Memory B cell (primary cell): ENCODE results near the gene GRIK4.

Experiments
- ATAC-seq: fragments of 150-1000 bp; cut with Tn5 transposase; 2 replicates; pipeline ENCODE4 v1.10.0; 2021; ENCODE audit warnings: low read depth, mild to moderate bottlenecking, moderate library complexity
- DNase-seq, 2 donors: peaks; one replicate each; pipeline ENCODE4 v3.0.0; 2022; ENCODE audit warnings: low spot score in 2 of 2
- H3K27ac Mint-ChIP-seq: one replicate; pipeline ENCODE4 v1.8.0; 2022; ENCODE audit warnings: mild to moderate bottlenecking, moderate library complexity, mixed read lengths
- H3K27me3 Mint-ChIP-seq: one replicate; pipeline ENCODE4 v1.8.0; 2022; ENCODE audit warnings: mixed read lengths
- H3K36me3 Mint-ChIP-seq: one replicate; pipeline ENCODE4 v1.8.0; 2022; ENCODE audit warnings: mild to moderate bottlenecking, mixed read lengths
- H3K4me1 Mint-ChIP-seq: one replicate; pipeline ENCODE4 v1.8.0; 2022; ENCODE audit warnings: mixed read lengths
- H3K4me3 Mint-ChIP-seq: one replicate; pipeline ENCODE4 v1.8.0; 2022; ENCODE audit warnings: mild to moderate bottlenecking, moderate library complexity, mixed read lengths
- H3K9me3 Mint-ChIP-seq: one replicate; pipeline ENCODE4 v1.8.0; 2022; ENCODE audit warnings: mixed read lengths

The GRIK4 gene

GRCh38 chr11:120869516-120870011 lies 358.0 kb downstream of the GRIK4 start:
- Mint-ChIP-seq H3K36me3 (no peaks in the 10 kb centered on the region), H3K4me3 (no peak overlapping the region), H3K9me3 (no peaks in the 10 kb centered on the region), H3K4me1 (peaks cover 9% of the 10 kb centered on the region), H3K27me3 (peaks cover 26% of the 10 kb centered on the region), H3K27ac (no peak overlapping the region)
- DNase-seq (no peak), ATAC-seq (no peak)

- DNase-seq (no peak), ATAC-seq (no peak)
- peaks cover 9% of the 10 kb centered on the region for H3K4me1 Mint-ChIP-seq
- peaks cover 25% of the 10 kb centered on the region for H3K27me3 Mint-ChIP-seq
- no peak overlapping the region for H3K27ac Mint-ChIP-seq
- no peak overlapping the region for H3K4me3 Mint-ChIP-seq
- H3K36me3 Mint-ChIP-seq, result no peaks in the 10 kb centered on the region
- H3K9me3 Mint-ChIP-seq, result peaks cover 3% of the 10 kb centered on the region
These were observed 359.6 kb downstream of the GRIK4 start for GRCh38 chr11:120871194-120871593.

GRCh38 chr11:120871924-120872323 lies 360.4 kb downstream of the GRIK4 start:
- Mint-ChIP-seq H3K27me3 (peaks cover 27% of the 10 kb centered on the region), H3K4me1 (peaks cover 11% of the 10 kb centered on the region), H3K9me3 (peaks cover 5% of the 10 kb centered on the region), H3K36me3 (peaks cover 2% of the 10 kb centered on the region), H3K4me3 (no peak overlapping the region), H3K27ac (no peak overlapping the region)
- ATAC-seq (no peak), DNase-seq (no peak)

- H3K27ac Mint-ChIP-seq, result no peak overlapping the region
- no peak overlapping the region for H3K4me3 Mint-ChIP-seq
- DNase-seq (no peak), ATAC-seq (no peak)
- peaks cover 18% of the 10 kb centered on the region for H3K27me3 Mint-ChIP-seq
- H3K4me1 Mint-ChIP-seq, result peaks cover 5% of the 10 kb centered on the region
- peaks cover 5% of the 10 kb centered on the region for H3K9me3 Mint-ChIP-seq
- H3K36me3 Mint-ChIP-seq, result peaks cover 2% of the 10 kb centered on the region
These were observed 362.6 kb downstream of the GRIK4 start for GRCh38 chr11:120873966-120874735.

- no peak for ATAC-seq
- Mint-ChIP-seq H3K4me1 (peaks cover 2% of the 10 kb centered on the region), H3K27me3 (peaks cover 12% of the 10 kb centered on the region), H3K4me3 (no peak overlapping the region), H3K9me3 (peaks cover 5% of the 10 kb centered on the region), H3K27ac (no peak overlapping the region), H3K36me3 (peaks cover 2% of the 10 kb centered on the region)
- no peak for DNase-seq
These were observed 364.4 kb downstream of the GRIK4 start for GRCh38 chr11:120875986-120876385.

GRCh38 chr11:120877746-120878365 lies 366.3 kb downstream of the GRIK4 start:
- Mint-ChIP-seq H3K27ac (no peak overlapping the region), H3K4me3 (no peak overlapping the region), H3K36me3 (peaks cover 2% of the 10 kb centered on the region), H3K4me1 (peaks cover 2% of the 10 kb centered on the region), H3K27me3 (peaks cover 9% of the 10 kb centered on the region), H3K9me3 (peaks cover 5% of the 10 kb centered on the region)
- DNase-seq (no peak), ATAC-seq (no peak)

GRCh38 chr11:120878781-120879180 lies 367.2 kb downstream of the GRIK4 start:
- H3K36me3 Mint-ChIP-seq, result peaks cover 2% of the 10 kb centered on the region
- H3K27ac Mint-ChIP-seq, result no peak overlapping the region
- H3K27me3 Mint-ChIP-seq, result peaks cover 8% of the 10 kb centered on the region
- H3K4me3 Mint-ChIP-seq, result no peak overlapping the region
- H3K4me1 Mint-ChIP-seq, result peaks cover 2% of the 10 kb centered on the region
- peaks cover 5% of the 10 kb centered on the region for H3K9me3 Mint-ChIP-seq
- ATAC-seq (no peak), DNase-seq (no peak)

- Mint-ChIP-seq H3K36me3 (peaks cover 2% of the 10 kb centered on the region), H3K4me1 (peaks cover 2% of the 10 kb centered on the region), H3K27me3 (peaks cover 10% of the 10 kb centered on the region), H3K9me3 (peaks cover 5% of the 10 kb centered on the region), H3K27ac (no peak overlapping the region), H3K4me3 (no peak overlapping the region)
- no peak for DNase-seq
- ATAC-seq, result no peak
These were observed 369.1 kb downstream of the GRIK4 start for GRCh38 chr11:120880498-120881175.

GRCh38 chr11:120881596-120881995 lies 370.0 kb downstream of the GRIK4 start:
- no peak for DNase-seq
- no peak for ATAC-seq
- Mint-ChIP-seq H3K9me3 (no peaks in the 10 kb centered on the region), H3K27ac (no peak overlapping the region), H3K36me3 (no peaks in the 10 kb centered on the region), H3K4me3 (no peak overlapping the region), H3K4me1 (no peaks in the 10 kb centered on the region), H3K27me3 (peaks cover 6% of the 10 kb centered on the region)

- DNase-seq, result no peak
- no peak for ATAC-seq
- no peak overlapping the region for H3K27ac Mint-ChIP-seq
- no peak overlapping the region for H3K4me3 Mint-ChIP-seq
- H3K4me1 Mint-ChIP-seq, result no peaks in the 10 kb centered on the region
- H3K27me3 Mint-ChIP-seq, result peaks cover 10% of the 10 kb centered on the region
- no peaks in the 10 kb centered on the region for H3K9me3 Mint-ChIP-seq
- no peaks in the 10 kb centered on the region for H3K36me3 Mint-ChIP-seq
These were observed 370.6 kb downstream of the GRIK4 start for GRCh38 chr11:120882175-120882574.

- H3K4me3 Mint-ChIP-seq, result no peak overlapping the region
- no peak overlapping the region for H3K27ac Mint-ChIP-seq
- H3K27me3 Mint-ChIP-seq, result peaks cover 13% of the 10 kb centered on the region
These were observed 372.0 kb downstream of the GRIK4 start for GRCh38 chr11:120883404-120884080.

GRCh38 chr11:120884154-120885020 lies 372.8 kb downstream of the GRIK4 start:
- DNase-seq (no peak), ATAC-seq (no peak)
- Mint-ChIP-seq H3K9me3 (no peaks in the 10 kb centered on the region), H3K4me3 (no peak overlapping the region), H3K27ac (no peak overlapping the region), H3K27me3 (peaks cover 18% of the 10 kb centered on the region), H3K4me1 (no peaks in the 10 kb centered on the region), H3K36me3 (no peaks in the 10 kb centered on the region)

More at GRCh38 chr11:120883404-120884080, 372.0 kb downstream of the GRIK4 start:
- DNase-seq, result no peak
- Mint-ChIP-seq H3K36me3 (no peaks in the 10 kb centered on the region), H3K9me3 (no peaks in the 10 kb centered on the region), H3K4me1 (no peaks in the 10 kb centered on the region)
- no peak for ATAC-seq

- DNase-seq, result no peak
- H3K27me3 Mint-ChIP-seq, result peaks cover 17% of the 10 kb centered on the region
- no peaks in the 10 kb centered on the region for H3K36me3 Mint-ChIP-seq
- no peak overlapping the region for H3K4me3 Mint-ChIP-seq
- no peak overlapping the region for H3K27ac Mint-ChIP-seq
- no peak for ATAC-seq
- H3K4me1 Mint-ChIP-seq, result no peaks in the 10 kb centered on the region
- H3K9me3 Mint-ChIP-seq, result no peaks in the 10 kb centered on the region
These were observed 379.2 kb downstream of the GRIK4 start for GRCh38 chr11:120890609-120891320.
